Activated CD8-positive, alpha-beta T cell treated with anti-CD3 and anti-CD28 coated beads, Interleukin-2, amount 10 ng/mL, durations not matched to agents 7 days and 5 days (primary cell): Measurements from ENCODE around the gene CNDP2. TPM values are rescaled to one million over a fixed set of nuclear protein-coding genes. Genes with fewer than 3 reads are reported as not detected.

Experiments
- ATAC-seq: fragments of 150-1000 bp; cut with Tn5 transposase; one replicate; pipeline ENCODE4 v1.10.0; 2021; ENCODE audit warnings: moderate library complexity
- CTCF ChIA-PET: fragments of 350-600 bp; sonication (Branson Sonifier 250); formaldehyde crosslinking; loops from one replicate; lab custom pipeline; 2021; ENCODE audit warnings: antibody characterized with exemption; lab: Charles Lee
- POLR2A ChIA-PET: fragments of 350-600 bp; sonication (Branson Sonifier 250); formaldehyde crosslinking; loops from one replicate; lab custom pipeline; 2021; ENCODE audit warnings: antibody characterized with exemption; lab: Charles Lee
- DNase-seq: peaks from one replicate; pipeline ENCODE4 v3.0.0-alpha.2; 2020
- H3K27ac Mint-ChIP-seq: one replicate; pipeline ENCODE4 v1.8.0; 2021; ENCODE audit warnings: mild to moderate bottlenecking, mixed read lengths
- H3K27me3 Mint-ChIP-seq: one replicate; pipeline ENCODE4 v1.8.0; 2021; ENCODE audit warnings: low read depth, mixed read lengths
- H3K36me3 Mint-ChIP-seq: one replicate; pipeline ENCODE4 v1.8.0; 2021; ENCODE audit warnings: low read depth, mixed read lengths
- H3K4me1 Mint-ChIP-seq: one replicate; pipeline ENCODE4 v1.8.0; 2021; ENCODE audit warnings: low read depth, mixed read lengths
- H3K4me3 Mint-ChIP-seq: one replicate; pipeline ENCODE4 v1.8.0; 2021; ENCODE audit warnings: mild to moderate bottlenecking, mixed read lengths
- H3K9me3 Mint-ChIP-seq: one replicate; pipeline ENCODE4 v1.8.0; 2022; ENCODE audit warnings: mixed read lengths; ENCODE audit not compliant: insufficient read depth
- total RNA-seq, 2 experiments: library from RNA; stranded (reverse); gene quantifications; one replicate each; pipeline ENCODE4 v1.2.3, GENCODE V29; 2021

The CNDP2 gene
- total RNA-seq, 2 experiments from 2014 or later = 131 to 144 TPM

DNA sequence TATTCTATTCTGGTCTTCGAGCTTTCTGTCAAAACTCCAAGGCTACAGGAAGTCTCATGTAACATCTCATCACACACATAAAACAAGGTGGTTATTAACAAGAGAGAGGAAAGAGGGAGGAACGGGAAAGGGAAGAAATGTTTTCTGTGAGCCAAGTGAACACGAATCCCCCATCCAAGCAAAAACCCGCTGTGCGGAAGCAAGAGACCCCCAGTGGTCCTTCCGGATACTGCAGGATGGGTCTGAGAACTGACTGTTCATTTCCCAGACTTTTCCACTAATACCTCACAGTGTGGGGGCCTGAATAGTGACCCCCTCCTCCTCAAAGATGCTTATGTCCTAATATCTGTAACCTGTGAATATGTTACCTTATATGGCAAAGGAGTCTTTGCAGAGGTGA is 20.0 kb upstream of the CNDP2 start:
- Mint-ChIP-seq H3K9me3 (no peaks in the 10 kb centered on the region), H3K27me3 (peaks cover 5% of the 10 kb centered on the region), H3K27ac (no peak overlapping the region), H3K4me1 (no peaks in the 10 kb centered on the region), H3K36me3 (no peaks in the 10 kb centered on the region), H3K4me3 (no peak overlapping the region)
- ChIA-PET POLR2A (no interaction called here), CTCF (interaction anchor here (0.9 to 1.3 kb wide), 7 partner anchors 9 to 122 kb away, joined by 3 to 5 read pairs (median 3); no protein-coding TSS in a partner anchor)
- DNase-seq (peak; percentile 33), ATAC-seq (no peak)

GRCh38 chr18:74477771-74478170 is 18.4 kb upstream of the CNDP2 start:
- Mint-ChIP-seq H3K9me3 (no peaks in the 10 kb centered on the region), H3K36me3 (no peaks in the 10 kb centered on the region), H3K27ac (no peak overlapping the region), H3K27me3 (peaks cover 7% of the 10 kb centered on the region), H3K4me3 (no peak overlapping the region), H3K4me1 (no peaks in the 10 kb centered on the region)
- POLR2A ChIA-PET = no interaction called here
- no peak for ATAC-seq
- no peak for DNase-seq
- CTCF ChIA-PET = interaction anchor here (0.8 kb wide), 1 partner anchor 16 kb away, joined by 3 read pairs; no protein-coding TSS in a partner anchor

DNA sequence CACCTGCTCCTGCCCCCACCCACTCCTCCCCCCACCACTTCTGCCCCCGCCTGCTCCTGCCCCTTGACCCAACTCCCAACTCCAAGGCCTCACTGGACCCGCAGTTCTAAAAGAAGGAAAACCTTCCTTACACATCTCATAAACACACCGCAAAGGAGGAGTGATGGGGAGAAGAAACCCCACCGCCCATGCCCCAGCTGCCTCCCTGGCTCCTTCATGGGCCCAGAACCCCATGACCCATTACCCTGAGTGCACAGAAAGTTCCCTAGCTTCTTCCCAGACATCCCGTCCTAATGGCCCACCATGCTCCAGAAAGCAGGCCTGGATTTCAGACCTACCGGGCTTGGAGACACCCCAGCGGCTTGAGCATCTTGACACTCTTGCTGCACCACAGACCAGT is 17.8 kb upstream of the CNDP2 start:
- H3K4me1 Mint-ChIP-seq = no peaks in the 10 kb centered on the region
- H3K9me3 Mint-ChIP-seq = no peaks in the 10 kb centered on the region
- no peaks in the 10 kb centered on the region for H3K36me3 Mint-ChIP-seq
- DNase-seq = no peak
- ChIA-PET CTCF (interaction anchor here (0.8 kb wide), 1 partner anchor 15 kb away, joined by 3 read pairs; no protein-coding TSS in a partner anchor), POLR2A (no interaction called here)
- H3K27me3 Mint-ChIP-seq = peaks cover 8% of the 10 kb centered on the region
- no peak overlapping the region for H3K4me3 Mint-ChIP-seq
- H3K27ac Mint-ChIP-seq = no peak overlapping the region
- ATAC-seq = no peak

GRCh38 chr18:74478880-74479279 is 17.3 kb upstream of the CNDP2 start:
- no peak for ATAC-seq
- ChIA-PET POLR2A (no interaction called here), CTCF (interaction anchor here (0.8 kb wide), 1 partner anchor 15 kb away, joined by 3 read pairs; no protein-coding TSS in a partner anchor)
- no peak overlapping the region for H3K4me3 Mint-ChIP-seq
- H3K27ac Mint-ChIP-seq = no peak overlapping the region
- no peaks in the 10 kb centered on the region for H3K9me3 Mint-ChIP-seq
- no peak for DNase-seq
- H3K4me1 Mint-ChIP-seq = no peaks in the 10 kb centered on the region
- no peaks in the 10 kb centered on the region for H3K36me3 Mint-ChIP-seq
- peaks cover 8% of the 10 kb centered on the region for H3K27me3 Mint-ChIP-seq

- Mint-ChIP-seq H3K9me3 (no peaks in the 10 kb centered on the region), H3K4me3 (no peak overlapping the region), H3K27me3 (peaks cover 6% of the 10 kb centered on the region), H3K4me1 (peaks cover 4% of the 10 kb centered on the region), H3K36me3 (no peaks in the 10 kb centered on the region), H3K27ac (no peak overlapping the region)
- ATAC-seq = no peak
- ChIA-PET CTCF (no interaction called here), POLR2A (no interaction called here)
- no peak for DNase-seq
Measured at GRCh38 chr18:74479486-74480148, 16.5 kb upstream of the CNDP2 start.

- Mint-ChIP-seq H3K9me3 (no peaks in the 10 kb centered on the region), H3K27me3 (peaks cover 6% of the 10 kb centered on the region), H3K27ac (no peak overlapping the region), H3K4me3 (no peak overlapping the region), H3K4me1 (peaks cover 8% of the 10 kb centered on the region), H3K36me3 (no peaks in the 10 kb centered on the region)
- DNase-seq (no peak), ATAC-seq (no peak)
- CTCF ChIA-PET = no interaction called here
- POLR2A ChIA-PET = no interaction called here
Measured at GRCh38 chr18:74480149-74480651, 16.0 kb upstream of the CNDP2 start.

- ChIA-PET CTCF (interaction anchor here (4.2 kb wide), 1 partner anchor 10 kb away, joined by 13 read pairs; no protein-coding TSS in a partner anchor), POLR2A (no interaction called here)
- ATAC-seq = no peak
- Mint-ChIP-seq H3K9me3 (no peaks in the 10 kb centered on the region), H3K4me3 (no peak overlapping the region), H3K27ac (no peak overlapping the region), H3K27me3 (peaks cover 3% of the 10 kb centered on the region), H3K36me3 (no peaks in the 10 kb centered on the region), H3K4me1 (peaks cover 18% of the 10 kb centered on the region)
- no peak for DNase-seq
Measured at GRCh38 chr18:74482697-74483096, 13.5 kb upstream of the CNDP2 start.

GRCh38 chr18:74486119-74486849 is 9.9 kb upstream of the CNDP2 start:
- peaks cover 5% of the 10 kb centered on the region for H3K27me3 Mint-ChIP-seq
- no peaks in the 10 kb centered on the region for H3K36me3 Mint-ChIP-seq
- DNase-seq = no peak
- ChIA-PET CTCF (interaction anchor here (0.7 to 1.1 kb wide), 3 partner anchors 133 to 134 kb away, joined by 4 to 8 read pairs (median 5); no protein-coding TSS in a partner anchor), POLR2A (interaction anchor here (0.6 kb wide), 1 partner anchor 40 kb away, joined by 3 read pairs; no protein-coding TSS in a partner anchor)
- no peak overlapping the region for H3K27ac Mint-ChIP-seq
- H3K4me3 Mint-ChIP-seq = no peak overlapping the region
- no peaks in the 10 kb centered on the region for H3K9me3 Mint-ChIP-seq
- peaks cover 18% of the 10 kb centered on the region for H3K4me1 Mint-ChIP-seq
- ATAC-seq = no peak

DNA sequence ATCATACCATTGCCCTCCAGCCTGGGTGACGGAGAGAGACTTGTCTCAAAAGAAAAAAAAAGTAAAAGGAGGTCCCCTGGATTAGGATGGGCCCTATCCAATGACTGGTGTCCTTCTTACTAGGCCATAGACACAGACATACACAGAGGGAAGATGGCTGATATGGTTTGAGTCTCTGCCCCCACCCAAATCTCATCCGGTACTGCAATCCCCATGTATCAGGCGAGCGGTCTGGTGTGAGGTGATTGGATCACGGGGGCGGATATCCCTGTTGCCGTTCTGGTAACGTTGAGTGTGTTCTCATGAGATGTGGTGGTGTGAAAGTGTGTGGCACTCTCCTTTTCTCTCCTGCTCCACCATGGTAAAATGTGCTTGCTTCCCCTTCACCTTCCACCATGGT is 7.8 kb upstream of the CNDP2 start:
- Mint-ChIP-seq H3K4me3 (no peak overlapping the region), H3K27me3 (peaks cover 2% of the 10 kb centered on the region), H3K36me3 (no peaks in the 10 kb centered on the region), H3K4me1 (peaks cover 18% of the 10 kb centered on the region), H3K9me3 (no peaks in the 10 kb centered on the region), H3K27ac (no peak overlapping the region)
- ATAC-seq = no peak
- DNase-seq = no peak
- POLR2A ChIA-PET = no interaction called here
- CTCF ChIA-PET = interaction anchor here (0.7 kb wide), 1 partner anchor 135 kb away, joined by 3 read pairs; no protein-coding TSS in a partner anchor

DNA sequence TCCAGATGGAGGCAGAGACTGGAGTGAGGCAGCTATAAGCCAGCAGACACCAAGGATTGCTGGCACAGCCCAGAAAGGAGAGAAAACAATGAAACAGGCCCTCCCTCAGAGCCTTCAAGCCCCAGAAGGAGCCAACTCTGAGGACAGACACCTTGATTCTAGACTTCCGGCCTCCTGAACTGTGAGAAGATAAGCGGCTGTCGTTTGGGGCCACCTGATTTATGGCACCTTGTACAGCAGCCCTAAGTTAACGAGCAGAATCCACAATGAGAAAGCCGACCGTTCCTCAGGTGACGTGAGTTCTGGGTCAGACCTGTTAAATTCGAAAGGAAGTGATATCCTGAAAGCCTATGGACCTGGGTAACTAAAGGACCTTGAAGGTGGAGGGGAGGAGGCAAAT is 7.3 kb upstream of the CNDP2 start:
- Mint-ChIP-seq H3K36me3 (no peaks in the 10 kb centered on the region), H3K27me3 (peaks cover 5% of the 10 kb centered on the region), H3K9me3 (no peaks in the 10 kb centered on the region), H3K4me3 (no peak overlapping the region), H3K27ac (no peak overlapping the region), H3K4me1 (peaks cover 22% of the 10 kb centered on the region)
- POLR2A ChIA-PET = no interaction called here
- no peak for ATAC-seq
- DNase-seq = no peak
- CTCF ChIA-PET = interaction anchor here (0.7 kb wide), 1 partner anchor 135 kb away, joined by 3 read pairs; no protein-coding TSS in a partner anchor

- DNase-seq = no peak
- Mint-ChIP-seq H3K27ac (no peak overlapping the region), H3K27me3 (peaks cover 9% of the 10 kb centered on the region)
Measured at GRCh38 chr18:74489676-74490075, 6.5 kb upstream of the CNDP2 start.

DNA sequence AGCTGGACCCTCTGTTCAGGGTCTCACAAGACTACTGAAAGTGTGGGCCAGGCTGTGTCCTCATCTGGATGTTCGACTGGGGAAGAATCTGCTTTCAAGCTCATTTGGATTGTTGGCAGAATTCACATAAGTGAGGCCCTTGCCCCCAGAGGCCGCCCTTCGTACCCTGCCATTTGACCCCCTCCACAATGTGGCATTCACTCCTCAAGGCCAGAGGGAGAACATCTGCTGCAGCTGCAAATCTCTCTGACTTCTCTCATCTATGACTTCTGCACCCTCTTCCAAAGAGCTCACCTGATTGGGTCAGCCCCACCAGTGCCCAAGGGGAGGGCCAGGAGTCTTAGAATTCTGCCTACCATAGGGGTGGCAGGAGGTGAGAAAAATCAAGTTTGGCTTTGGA is 3.9 kb upstream of the CNDP2 start:
- H3K4me1 Mint-ChIP-seq = peaks cover 14% of the 10 kb centered on the region
- H3K36me3 Mint-ChIP-seq = peaks cover 6% of the 10 kb centered on the region
- H3K27ac Mint-ChIP-seq = no peak overlapping the region
- DNase-seq (no peak), ATAC-seq (no peak)
- ChIA-PET POLR2A (no interaction called here), CTCF (interaction anchor here (1.5 to 9.2 kb wide), 7 partner anchors 8 to 150 kb away, joined by 7 to 359 read pairs (median 15); no protein-coding TSS in a partner anchor)
- H3K4me3 Mint-ChIP-seq = no peak overlapping the region
- no peaks in the 10 kb centered on the region for H3K9me3 Mint-ChIP-seq
- H3K27me3 Mint-ChIP-seq = peaks cover 10% of the 10 kb centered on the region

More at GRCh38 chr18:74489676-74490075, 6.5 kb upstream of the CNDP2 start:
- POLR2A ChIA-PET = no interaction called here
- no peaks in the 10 kb centered on the region for H3K9me3 Mint-ChIP-seq
- CTCF ChIA-PET = no interaction called here
- no peak overlapping the region for H3K4me3 Mint-ChIP-seq
- H3K36me3 Mint-ChIP-seq = no peaks in the 10 kb centered on the region
- H3K4me1 Mint-ChIP-seq = peaks cover 17% of the 10 kb centered on the region
- ATAC-seq = no peak
